Spleen (tissue), 7 donors: Measurements from ENCODE around the gene SYT13.

Experiments used
- CTCF ChIP-seq, 11 experiments: fragments of 200-600 bp in 7 of 11; fragments of 450-650 bp in 4 of 11; sonication (generic) in 4 of 11; IDR thresholded peaks in 8 of 11; conservative IDR thresholded peaks in 3 of 11; 1 replicate in 7 of 11; 2 replicates in 4 of 11; pipeline versions ENCODE4 v1.4.0 to v1.8.0; 2016 to 2021; ENCODE audit warnings: antibody characterized with exemption in 11 of 11, inconsistent platforms in 4 of 11, mild to moderate bottlenecking in 1 of 11
- POLR2A ChIP-seq, 3 donors: fragments of 450-650 bp; IDR thresholded peaks; one replicate each; pipeline ENCODE4 v1.5.1; 2017; ENCODE audit warnings: antibody characterized with exemption in 3 of 3, mild to moderate bottlenecking in 1 of 3
- POLR2AphosphoS5 ChIP-seq, 3 donors: sonication (generic); formaldehyde crosslinking; IDR thresholded peaks; one replicate each; pipeline ENCODE4 v1.5.1; 2017; ENCODE audit warnings: antibody characterized with exemption in 3 of 3
- donor health status: DM: no; HTN: no; CAD: no; lungs with moderate emphysema.
- donor health status: DM: no; HTN: no; CAD: no.
- donor health status: DM: no; HTN: no; CAD: no.

- no peak for TF ChIP-seq CTCF (IDR thresholded peaks at IDR 0.05 in 8 of 11, conservative IDR thresholded peaks at IDR 0.05 in 3 of 11)
- no peak for TF ChIP-seq POLR2AphosphoS5 (IDR thresholded peaks at IDR 0.05)
- TF ChIP-seq POLR2A (IDR thresholded peaks at IDR 0.05) = no peak
These were observed 28.8 kb upstream of the SYT13 start for GRCh38 chr11:45314900-45315299.
